Activated CD4-positive, alpha-beta T cell treated with anti-CD3 and anti-CD28 coated beads for 36 hours (primary cell): ENCODE measurements around the gene ST14. TPM values are rescaled to one million over a fixed set of nuclear protein-coding genes. Genes with fewer than 3 reads are reported as not detected.

ENCODE experiments used
- ATAC-seq: fragments of 200-7000 bp; cut with Tn5 transposase; one replicate; pipeline ENCODE4 v1.10.0; 2021; ENCODE audit warnings: mild to moderate bottlenecking, moderate library complexity
- CTCF ChIA-PET: fragments of 350-600 bp; sonication (Branson Sonifier 250); formaldehyde crosslinking; loops from one replicate; lab custom pipeline; 2021; ENCODE audit warnings: antibody characterized with exemption; lab: Charles Lee
- POLR2A ChIA-PET: fragments of 350-600 bp; sonication (Branson Sonifier 250); formaldehyde crosslinking; loops from one replicate; lab custom pipeline; 2021; ENCODE audit warnings: antibody characterized with exemption, inconsistent platforms; lab: Charles Lee
- DNase-seq: peaks from one replicate; pipeline ENCODE4 v3.0.0-alpha.2; 2020
- H3K27ac Mint-ChIP-seq: one replicate; pipeline ENCODE4 v1.8.0; 2021; ENCODE audit warnings: mixed read lengths
- H3K27me3 Mint-ChIP-seq: one replicate; pipeline ENCODE4 v1.8.0; 2021; ENCODE audit warnings: mixed read lengths
- H3K36me3 Mint-ChIP-seq: one replicate; pipeline ENCODE4 v1.8.0; 2021; ENCODE audit warnings: low read depth, mixed read lengths
- H3K4me1 Mint-ChIP-seq: one replicate; pipeline ENCODE4 v1.8.0; 2021; ENCODE audit warnings: mixed read lengths
- H3K4me3 Mint-ChIP-seq: one replicate; pipeline ENCODE4 v1.8.0; 2021; ENCODE audit warnings: mild to moderate bottlenecking, moderate library complexity, mixed read lengths
- H3K9me3 Mint-ChIP-seq: one replicate; pipeline ENCODE4 v1.8.0; 2021; ENCODE audit warnings: low read depth, mixed read lengths
- intact Hi-C, 2 experiments: fragments of 100-400 bp; cut with DNase I in 1 of 2; cut with micrococcal nuclease in 1 of 2; formaldehyde crosslinking; loops; one replicate each; pipeline versions ENCODE4 v1.14.2 to v1.15.1; 2022 to 2024; cut with DNase I, micrococcal nuclease
- total RNA-seq, 2 experiments: library from RNA; stranded (reverse); gene quantifications; one replicate each; pipeline ENCODE4 v1.2.3, GENCODE V29; 2021

The ST14 gene
- total RNA-seq, 2 experiments from 2014 or later = not detected

DNA sequence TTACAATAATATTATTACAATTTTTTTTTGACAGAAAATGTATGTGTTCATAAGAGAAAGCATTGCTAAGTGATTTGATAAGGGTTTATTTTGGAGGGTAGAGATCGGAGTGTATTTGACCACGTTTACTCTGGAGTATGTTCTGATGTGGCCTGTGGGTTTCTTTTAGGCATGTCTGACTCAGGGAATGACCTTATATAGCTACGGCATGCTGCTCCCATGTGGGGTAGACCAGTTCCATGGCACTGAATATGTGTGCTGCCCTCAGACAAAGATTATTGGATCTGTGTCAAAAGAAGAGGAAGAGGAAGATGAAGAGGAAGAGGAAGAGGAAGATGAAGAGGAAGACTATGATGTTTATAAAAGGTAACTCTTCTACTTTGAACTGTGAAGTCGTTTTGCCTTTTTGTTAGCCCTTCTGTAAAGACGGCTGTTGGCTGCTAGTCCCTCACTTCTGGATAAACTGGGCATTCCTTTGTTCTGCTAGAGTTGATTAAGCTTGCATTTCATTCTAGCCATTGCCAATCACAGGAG, 38.1 kb upstream of the ST14 start:
- ChIA-PET CTCF (interaction anchor here (1.3 to 6.6 kb wide), 3 partner anchors 10 to 129 kb away, joined by 4 to 46 read pairs (median 4); no protein-coding TSS in a partner anchor), POLR2A (interaction anchor here (1.3 kb wide), 1 partner anchor 118 kb away, joined by 3 read pairs; no protein-coding TSS in a partner anchor)
- Mint-ChIP-seq H3K9me3 (no peaks in the 10 kb centered on the region), H3K27ac (no peak overlapping the region), H3K36me3 (peaks cover 34% of the 10 kb centered on the region), H3K27me3 (peaks cover 4% of the 10 kb centered on the region), H3K4me1 (peaks cover 46% of the 10 kb centered on the region), H3K4me3 (no peak overlapping the region)
- intact Hi-C loops = loop anchor here in 1 of 2 experiments (2.0 to 5.0 kb wide), 2 partner anchors 53 to 119 kb away; partner anchors contain the start of genes APLP2 and PRDM10
- peak; percentile 48 for DNase-seq
- peak; percentile 76 for ATAC-seq

DNA sequence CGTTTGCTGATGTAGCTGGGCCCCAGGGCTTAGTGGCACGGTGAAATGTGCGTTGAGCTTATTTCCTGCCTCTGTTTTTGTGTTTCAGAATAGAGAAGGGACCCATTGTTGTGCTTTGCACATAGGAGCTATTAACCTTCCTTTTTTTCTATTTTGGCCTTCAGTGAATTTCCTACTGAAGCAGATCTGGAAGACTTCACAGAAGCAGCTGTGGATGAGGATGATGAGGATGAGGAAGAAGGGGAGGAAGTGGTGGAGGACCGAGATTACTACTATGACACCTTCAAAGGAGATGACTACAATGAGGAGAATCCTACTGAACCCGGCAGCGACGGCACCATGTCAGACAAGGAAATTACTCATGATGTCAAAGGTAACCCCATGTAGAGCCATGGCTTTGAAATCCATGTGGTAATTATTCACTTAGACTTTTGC, 37.4 kb upstream of the ST14 start:
- H3K27me3 Mint-ChIP-seq = peaks cover 4% of the 10 kb centered on the region
- peak; percentile 74 for DNase-seq
- peaks cover 46% of the 10 kb centered on the region for H3K4me1 Mint-ChIP-seq
- intact Hi-C loops = loop anchor here (2.0 to 5.0 kb wide), 2 partner anchors 119 to 120 kb away; partner anchors contain the start of gene PRDM10 (in 2 of the 2)
- no peak overlapping the region for H3K27ac Mint-ChIP-seq
- ATAC-seq = peak; percentile 82
- POLR2A ChIA-PET = interaction anchor here (1.3 kb wide), 1 partner anchor 119 kb away, joined by 3 read pairs; no protein-coding TSS in a partner anchor
- peaks cover 34% of the 10 kb centered on the region for H3K36me3 Mint-ChIP-seq
- CTCF ChIA-PET = interaction anchor here (0.8 to 6.6 kb wide), 4 partner anchors 9 to 130 kb away, joined by 3 to 46 read pairs (median 4); no protein-coding TSS in a partner anchor
- no peaks in the 10 kb centered on the region for H3K9me3 Mint-ChIP-seq
- H3K4me3 Mint-ChIP-seq = no peak overlapping the region

DNA sequence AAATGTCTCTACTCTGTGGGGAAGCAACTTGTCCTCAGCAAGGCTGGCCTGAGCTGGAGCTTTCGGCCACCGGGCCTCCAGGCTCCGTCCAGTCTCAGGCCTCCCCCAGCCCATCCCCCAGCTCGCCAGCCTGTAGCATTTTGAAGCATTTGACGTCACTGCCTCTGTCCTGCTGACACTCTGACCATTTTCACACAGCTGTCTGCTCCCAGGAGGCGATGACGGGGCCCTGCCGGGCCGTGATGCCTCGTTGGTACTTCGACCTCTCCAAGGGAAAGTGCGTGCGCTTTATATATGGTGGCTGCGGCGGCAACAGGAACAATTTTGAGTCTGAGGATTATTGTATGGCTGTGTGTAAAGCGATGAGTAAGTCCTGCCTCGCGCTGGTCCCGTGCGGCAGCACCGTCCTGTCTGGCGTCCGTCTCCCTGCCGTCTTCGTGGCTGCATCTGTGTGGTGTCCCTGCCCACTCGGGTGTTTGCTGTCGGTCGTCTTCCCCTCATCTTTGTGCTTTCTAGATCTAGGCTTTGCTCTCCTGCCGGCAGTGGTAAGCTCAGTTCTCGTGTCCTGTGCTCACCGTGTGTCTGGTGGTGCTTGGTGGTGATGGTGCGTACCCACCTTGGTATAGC, 36.1 kb upstream of the ST14 start:
- Mint-ChIP-seq H3K9me3 (no peaks in the 10 kb centered on the region), H3K4me3 (no peak overlapping the region)
- POLR2A ChIA-PET = interaction anchor here (0.6 kb wide), 1 partner anchor 8 kb away, joined by 9 read pairs; no protein-coding TSS in a partner anchor

DNA sequence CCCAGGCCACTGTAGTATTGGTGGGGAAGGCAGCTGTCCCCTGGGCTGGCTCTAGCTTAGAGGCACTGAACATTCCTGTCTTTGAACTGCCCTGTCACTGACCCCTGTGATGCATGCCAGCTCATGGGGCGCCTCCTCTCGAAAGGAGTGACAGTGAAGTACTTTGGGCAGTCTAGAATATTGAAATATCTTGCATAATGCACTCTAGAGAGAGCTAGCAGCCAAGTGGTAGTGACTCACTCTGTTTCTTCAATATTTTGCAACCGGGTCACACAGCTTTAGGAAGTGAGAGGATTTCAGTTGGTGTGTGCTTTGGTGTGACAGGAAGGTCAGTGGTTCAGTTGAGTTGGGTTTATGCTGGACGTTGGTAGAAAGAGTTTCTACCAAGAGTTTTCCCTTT, 35.5 kb upstream of the ST14 start:
- no peaks in the 10 kb centered on the region for H3K9me3 Mint-ChIP-seq
- intact Hi-C loops = loop anchor here in 1 of 2 experiments (5.0 kb wide), 1 partner anchor 122 kb away; the partner anchor contains the start of gene PRDM10
- peaks cover 34% of the 10 kb centered on the region for H3K4me1 Mint-ChIP-seq
- no peak for DNase-seq
- no peak overlapping the region for H3K27ac Mint-ChIP-seq
- ChIA-PET CTCF (interaction anchor here (0.6 to 6.6 kb wide), 2 partner anchors 7 to 155 kb away, joined by 4 to 46 read pairs; no protein-coding TSS in a partner anchor), POLR2A (no interaction called here)
- H3K4me3 Mint-ChIP-seq = no peak overlapping the region
- no peak for ATAC-seq
- H3K36me3 Mint-ChIP-seq = peaks cover 38% of the 10 kb centered on the region
- peaks cover 4% of the 10 kb centered on the region for H3K27me3 Mint-ChIP-seq

More for the DNA sequence above, 36.1 kb upstream of the ST14 start:
- Mint-ChIP-seq H3K27me3 (peaks cover 4% of the 10 kb centered on the region), H3K4me1 (peaks cover 40% of the 10 kb centered on the region), H3K27ac (no peak overlapping the region), H3K36me3 (peaks cover 36% of the 10 kb centered on the region)
- CTCF ChIA-PET = interaction anchor here (6.6 kb wide), 1 partner anchor 8 kb away, joined by 46 read pairs; no protein-coding TSS in a partner anchor
- no peak for ATAC-seq
- intact Hi-C loops = loop anchor here (2.0 to 5.0 kb wide), 2 partner anchors 121 kb away; partner anchors contain the start of gene PRDM10 (in 2 of the 2)
- no peak for DNase-seq

DNA sequence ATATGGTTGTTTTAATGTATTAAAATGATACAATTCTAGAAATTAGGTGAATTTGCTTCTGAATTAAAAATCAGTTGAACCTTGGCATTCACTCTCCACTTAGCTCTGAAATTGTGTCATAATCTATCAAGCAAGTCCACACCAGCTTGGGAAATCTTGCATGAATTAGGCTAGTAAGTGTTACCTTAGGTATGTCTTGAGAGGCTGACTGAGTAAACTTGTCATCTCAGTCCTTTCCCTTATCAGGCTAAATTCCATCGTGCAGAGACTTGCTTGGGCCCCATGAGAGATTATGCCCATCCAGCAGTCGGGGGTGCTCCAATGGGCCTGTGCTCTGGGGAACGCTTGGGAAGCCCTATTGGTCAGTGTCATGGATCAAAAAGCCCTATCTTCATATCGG, 33.9 kb upstream of the ST14 start:
- ChIA-PET CTCF (interaction anchor here (11.5 kb wide), 1 partner anchor 202 kb away, joined by 225 read pairs; no protein-coding TSS in a partner anchor), POLR2A (no interaction called here)
- H3K36me3 Mint-ChIP-seq = peaks cover 40% of the 10 kb centered on the region
- ATAC-seq (no peak), DNase-seq (no peak)
- H3K27me3 Mint-ChIP-seq = no peaks in the 10 kb centered on the region
- H3K27ac Mint-ChIP-seq = no peak overlapping the region
- no peak overlapping the region for H3K4me3 Mint-ChIP-seq
- peaks cover 24% of the 10 kb centered on the region for H3K4me1 Mint-ChIP-seq
- intact Hi-C loops = no loop called here
- H3K9me3 Mint-ChIP-seq = no peaks in the 10 kb centered on the region

DNA sequence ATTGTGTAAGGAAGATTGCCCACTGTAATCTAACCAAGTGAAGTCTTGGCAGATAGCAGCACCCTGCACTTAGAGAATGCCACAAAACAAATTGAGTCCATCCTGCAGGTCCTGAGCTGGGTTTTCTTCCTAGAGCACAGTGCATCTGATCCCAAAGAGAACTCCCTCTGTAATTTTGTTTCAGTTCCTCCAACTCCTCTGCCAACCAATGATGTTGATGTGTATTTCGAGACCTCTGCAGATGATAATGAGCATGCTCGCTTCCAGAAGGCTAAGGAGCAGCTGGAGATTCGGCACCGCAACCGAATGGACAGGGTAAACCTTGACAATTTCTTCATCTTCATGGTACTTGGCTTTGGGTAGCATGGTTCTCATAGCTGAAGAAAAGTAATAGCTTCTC, 33.1 kb upstream of the ST14 start:
- Mint-ChIP-seq H3K27me3 (no peaks in the 10 kb centered on the region), H3K4me3 (no peak overlapping the region), H3K4me1 (peaks cover 16% of the 10 kb centered on the region), H3K36me3 (peaks cover 39% of the 10 kb centered on the region), H3K27ac (no peak overlapping the region), H3K9me3 (no peaks in the 10 kb centered on the region)
- no peak for ATAC-seq
- ChIA-PET POLR2A (no interaction called here), CTCF (interaction anchor here (0.7 to 11.5 kb wide), 4 partner anchors 9 to 245 kb away, joined by 3 to 225 read pairs (median 4); no protein-coding TSS in a partner anchor)
- intact Hi-C loops = no loop called here
- no peak for DNase-seq

DNA sequence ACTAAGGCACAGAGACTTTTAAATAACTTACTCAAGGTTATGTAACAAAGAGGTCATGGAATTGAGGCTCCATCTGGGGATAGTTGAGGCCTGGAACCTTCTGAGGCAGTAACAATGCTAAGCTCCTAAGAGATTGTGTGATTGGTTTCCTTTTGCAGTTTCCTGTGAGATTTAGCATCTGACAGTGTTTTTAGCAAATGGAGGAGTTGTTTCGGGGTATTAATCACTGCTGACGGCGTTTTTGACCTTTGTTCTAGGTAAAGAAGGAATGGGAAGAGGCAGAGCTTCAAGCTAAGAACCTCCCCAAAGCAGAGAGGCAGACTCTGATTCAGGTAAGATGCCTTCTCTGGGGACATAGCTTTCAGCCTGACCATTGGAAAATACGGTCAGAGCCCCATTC, 32.1 kb upstream of the ST14 start:
- ATAC-seq (no peak), DNase-seq (no peak)
- H3K27me3 Mint-ChIP-seq = no peaks in the 10 kb centered on the region
- no peaks in the 10 kb centered on the region for H3K9me3 Mint-ChIP-seq
- intact Hi-C loops = no loop called here
- ChIA-PET POLR2A (no interaction called here), CTCF (interaction anchor here (0.7 to 11.5 kb wide), 6 partner anchors 9 to 246 kb away, joined by 3 to 225 read pairs (median 4); no protein-coding TSS in a partner anchor)
- H3K36me3 Mint-ChIP-seq = peaks cover 37% of the 10 kb centered on the region
- no peak overlapping the region for H3K27ac Mint-ChIP-seq
- no peak overlapping the region for H3K4me3 Mint-ChIP-seq
- H3K4me1 Mint-ChIP-seq = peaks cover 6% of the 10 kb centered on the region

DNA sequence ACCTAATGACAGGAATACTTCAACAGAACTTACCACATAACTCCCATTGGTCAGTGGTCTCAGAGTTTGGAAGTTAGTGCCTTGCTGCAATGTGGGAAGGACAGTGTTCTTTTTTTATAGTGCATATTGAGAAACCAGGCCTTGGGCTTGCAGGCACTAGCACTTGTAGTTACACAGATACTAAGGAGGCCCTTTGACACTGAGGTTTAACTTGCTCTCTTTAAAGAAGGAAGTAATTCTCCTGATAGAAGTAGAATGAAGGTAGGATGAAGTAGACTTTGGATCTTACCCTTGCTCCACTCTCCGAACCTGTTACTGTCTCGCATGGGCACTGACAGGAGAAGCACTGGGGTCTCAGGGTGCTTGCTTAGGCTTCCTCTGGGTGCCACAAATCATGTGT, 31.0 kb upstream of the ST14 start:
- Mint-ChIP-seq H3K4me1 (peaks cover 1% of the 10 kb centered on the region), H3K27me3 (no peaks in the 10 kb centered on the region), H3K36me3 (peaks cover 32% of the 10 kb centered on the region), H3K9me3 (no peaks in the 10 kb centered on the region), H3K27ac (no peak overlapping the region), H3K4me3 (no peak overlapping the region)
- ATAC-seq = no peak
- DNase-seq = no peak
- CTCF ChIA-PET = interaction anchor here (0.6 to 11.5 kb wide), 3 partner anchors 22 to 205 kb away, joined by 3 to 225 read pairs (median 3); no protein-coding TSS in a partner anchor
- intact Hi-C loops = no loop called here
- POLR2A ChIA-PET = no interaction called here

DNA sequence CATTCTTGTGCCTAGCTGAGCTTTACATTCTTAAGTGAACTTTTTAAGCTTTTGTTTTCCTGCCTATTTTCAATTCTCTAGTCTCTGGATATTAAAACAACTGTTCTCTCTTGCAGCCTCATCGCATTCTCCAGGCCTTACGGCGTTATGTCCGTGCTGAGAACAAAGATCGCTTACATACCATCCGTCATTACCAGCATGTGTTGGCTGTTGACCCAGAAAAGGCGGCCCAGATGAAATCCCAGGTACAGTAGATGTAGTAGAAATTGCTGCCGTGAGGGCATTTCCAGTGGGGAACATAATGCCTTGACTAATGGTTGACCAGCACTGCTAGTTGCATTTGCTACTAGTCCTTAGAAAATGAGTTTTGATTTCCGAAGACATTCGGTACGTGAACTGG, 29.7 kb upstream of the ST14 start:
- ChIA-PET CTCF (interaction anchor here (0.7 to 11.5 kb wide), 13 partner anchors 9 to 248 kb away, joined by 3 to 225 read pairs (median 3); no protein-coding TSS in a partner anchor), POLR2A (no interaction called here)
- DNase-seq (no peak), ATAC-seq (no peak)
- H3K4me3 Mint-ChIP-seq = no peak overlapping the region
- no peak overlapping the region for H3K27ac Mint-ChIP-seq
- H3K9me3 Mint-ChIP-seq = no peaks in the 10 kb centered on the region
- no peaks in the 10 kb centered on the region for H3K4me1 Mint-ChIP-seq
- intact Hi-C loops = loop anchor here in 1 of 2 experiments (5.0 kb wide), 2 partner anchors 343 to 358 kb away; no protein-coding TSS in a partner anchor
- H3K36me3 Mint-ChIP-seq = peaks cover 31% of the 10 kb centered on the region
- no peaks in the 10 kb centered on the region for H3K27me3 Mint-ChIP-seq

DNA sequence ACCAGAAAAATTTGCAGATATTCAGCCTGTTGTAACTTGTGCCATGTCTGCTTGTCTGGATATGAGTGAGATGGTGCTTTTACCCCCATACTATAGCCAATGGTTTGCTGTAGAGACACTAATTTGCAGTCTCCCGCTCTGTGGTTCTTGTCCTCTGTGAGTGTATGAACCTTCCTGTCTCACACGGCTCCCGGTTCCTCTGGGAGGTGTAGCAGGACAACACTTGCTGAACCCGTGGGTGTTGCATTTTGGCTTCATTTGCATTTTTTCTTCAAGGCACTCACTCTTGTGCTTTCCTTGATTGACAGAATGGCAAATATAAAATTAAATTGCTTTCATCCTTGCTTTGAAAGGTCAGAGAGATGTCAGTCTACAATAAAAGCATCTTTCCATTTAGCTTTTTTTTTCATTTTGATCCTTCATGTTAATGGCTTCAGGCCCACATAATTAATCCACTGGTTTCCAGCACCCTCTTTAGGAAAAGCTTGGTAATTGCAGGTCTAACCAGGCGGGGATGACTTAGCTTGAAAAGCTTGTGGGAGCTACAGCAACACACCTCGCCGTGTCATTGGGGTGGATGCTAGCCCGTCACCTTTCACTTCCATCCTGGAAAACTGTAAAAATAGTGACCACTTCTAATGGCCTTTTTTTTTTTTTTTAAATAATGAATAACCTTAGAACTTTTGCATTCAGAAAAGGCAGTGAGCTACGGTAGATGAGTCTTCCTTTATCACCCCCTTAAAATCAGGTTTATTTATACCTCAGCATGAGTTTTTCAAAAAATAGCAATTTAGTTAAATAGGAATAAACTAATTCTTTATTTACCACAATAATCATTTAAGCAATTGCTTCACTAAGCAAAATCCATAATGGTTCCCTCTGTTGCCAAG, 27.4 kb upstream of the ST14 start:
- peak; percentile 58 for DNase-seq
- no peaks in the 10 kb centered on the region for H3K9me3 Mint-ChIP-seq
- CTCF ChIA-PET = interaction anchor here (0.6 to 11.5 kb wide), 59 partner anchors 10 to 389 kb away, joined by 3 to 225 read pairs (median 4); partner anchors contain the start of gene NFRKB
- peak; percentile 88 for ATAC-seq
- no peak overlapping the region for H3K4me3 Mint-ChIP-seq
- H3K27ac Mint-ChIP-seq = no peak overlapping the region
- H3K36me3 Mint-ChIP-seq = peaks cover 24% of the 10 kb centered on the region
- intact Hi-C loops = loop anchor here (1.0 to 5.0 kb wide), 7 partner anchors 63 to 360 kb away; partner anchors contain the start of genes APLP2 (in 1 of the 2), NFRKB (in 1 of the 2) and PRDM10 (in 1 of the 2)
- H3K27me3 Mint-ChIP-seq = no peaks in the 10 kb centered on the region
- POLR2A ChIA-PET = interaction anchor here (0.6 to 0.9 kb wide), 2 partner anchors 9 to 237 kb away, joined by 3 to 9 read pairs; partner anchors contain the start of gene NFRKB
- no peaks in the 10 kb centered on the region for H3K4me1 Mint-ChIP-seq
